Bronchial epithelial cell (primary cell): Measurements from ENCODE around the gene F5. TPM values are rescaled to one million over a fixed set of nuclear protein-coding genes. Genes with fewer than 3 reads are reported as not detected.
A peak's percentile ranks its signal among the peaks of the same experiment; 100 is the strongest.

Experiments
- DNase-seq: peaks from one replicate; pipeline ENCODE4 v3.0.0-alpha.2; 2010; ENCODE audit warnings: low read depth
- FAIRE-seq: peaks from 2 replicates; lab custom pipeline; 2011; peaks lifted over from hg19 to GRCh38; lab: Jason Lieb, UNC
- H3K27me3 ChIP-seq: 2 replicates; pipeline ENCODE4 v1.5.1; 2011; ENCODE audit warnings: low read length; ENCODE audit not compliant: control insufficient read depth, insufficient read depth
- H3K36me3 ChIP-seq: 2 replicates; pipeline ENCODE4 v1.5.1; 2011; ENCODE audit warnings: low read length; ENCODE audit not compliant: control insufficient read depth, insufficient read depth
- H3K4me3 ChIP-seq: 2 replicates; pipeline ENCODE4 v1.5.1; 2011; ENCODE audit warnings: mild to moderate bottlenecking, low read depth, low read length, control low read depth
- total RNA-seq: library from RNA; depleted of rRNA; stranded (reverse); fragments of >200 nt; gene quantifications from 2 replicates; pipeline ENCODE4 v1.2.1, GENCODE V29; 2014
- TF ChIP-seq, protein P1 (sequence below): IDR thresholded peaks from 2 replicates; pipeline ENCODE4 v1.5.1; 2011; ENCODE audit warnings: mild to moderate bottlenecking, moderate library complexity, low read length, control low read depth, inconsistent platforms; ENCODE audit not compliant: insufficient read depth, severe bottlenecking

The F5 gene
- total RNA-seq, 1 donor from 2014 or later: not detected

DNA sequence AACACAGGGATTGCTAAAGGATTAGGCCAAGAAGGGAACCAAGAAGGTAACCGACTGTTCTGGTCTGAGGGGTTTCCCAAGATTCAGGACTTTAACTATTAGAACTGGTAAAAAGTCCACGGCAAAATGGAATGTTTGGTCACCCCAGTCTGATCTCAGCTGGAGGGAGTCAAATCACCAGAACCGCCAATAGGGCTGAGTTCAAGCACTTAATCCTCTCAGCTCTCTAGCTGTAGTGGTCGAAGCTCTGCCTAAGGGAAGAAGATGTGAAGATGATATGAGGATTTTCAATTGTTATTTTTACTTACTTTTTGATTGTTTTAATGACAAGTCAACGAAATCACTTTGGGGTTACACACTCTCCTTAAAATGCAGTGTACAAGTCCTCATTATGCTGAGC is 29.1 kb downstream of the F5 start:
- Histone ChIP-seq H3K27me3 (peaks cover 1% of the 10 kb centered on the region), H3K36me3 (no peaks in the 10 kb centered on the region), H3K4me3 (no peak overlapping the region)
- TF ChIP-seq, protein P1, sequence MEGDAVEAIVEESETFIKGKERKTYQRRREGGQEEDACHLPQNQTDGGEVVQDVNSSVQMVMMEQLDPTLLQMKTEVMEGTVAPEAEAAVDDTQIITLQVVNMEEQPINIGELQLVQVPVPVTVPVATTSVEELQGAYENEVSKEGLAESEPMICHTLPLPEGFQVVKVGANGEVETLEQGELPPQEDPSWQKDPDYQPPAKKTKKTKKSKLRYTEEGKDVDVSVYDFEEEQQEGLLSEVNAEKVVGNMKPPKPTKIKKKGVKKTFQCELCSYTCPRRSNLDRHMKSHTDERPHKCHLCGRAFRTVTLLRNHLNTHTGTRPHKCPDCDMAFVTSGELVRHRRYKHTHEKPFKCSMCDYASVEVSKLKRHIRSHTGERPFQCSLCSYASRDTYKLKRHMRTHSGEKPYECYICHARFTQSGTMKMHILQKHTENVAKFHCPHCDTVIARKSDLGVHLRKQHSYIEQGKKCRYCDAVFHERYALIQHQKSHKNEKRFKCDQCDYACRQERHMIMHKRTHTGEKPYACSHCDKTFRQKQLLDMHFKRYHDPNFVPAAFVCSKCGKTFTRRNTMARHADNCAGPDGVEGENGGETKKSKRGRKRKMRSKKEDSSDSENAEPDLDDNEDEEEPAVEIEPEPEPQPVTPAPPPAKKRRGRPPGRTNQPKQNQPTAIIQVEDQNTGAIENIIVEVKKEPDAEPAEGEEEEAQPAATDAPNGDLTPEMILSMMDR: no peak
- FAIRE-seq (no peak), DNase-seq (no peak)

DNA sequence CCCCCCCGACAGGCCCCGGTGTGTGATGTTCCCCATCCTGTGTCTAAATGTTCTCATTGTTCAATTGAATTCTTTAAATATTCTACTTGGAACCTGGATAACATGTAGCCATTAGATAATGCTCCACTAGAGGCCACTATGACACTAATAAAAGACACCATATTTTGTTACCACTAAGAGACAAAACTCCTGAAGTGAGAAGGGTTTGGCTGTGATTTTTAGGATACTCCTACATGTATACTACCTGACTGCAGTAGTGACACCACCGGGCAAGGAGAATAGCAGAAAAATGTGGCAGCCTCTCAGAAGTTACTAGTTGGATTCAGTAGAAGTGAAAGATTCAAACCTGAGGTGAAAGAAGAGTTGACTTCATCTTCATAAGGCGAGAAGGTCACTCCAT is 36.0 kb downstream of the F5 start:
- Histone ChIP-seq H3K27me3 (peaks cover 1% of the 10 kb centered on the region), H3K36me3 (no peaks in the 10 kb centered on the region), H3K4me3 (no peak overlapping the region)
- TF ChIP-seq, protein P1: peak; percentile 33
- DNase-seq (peak; percentile 62), FAIRE-seq (no peak)

DNA sequence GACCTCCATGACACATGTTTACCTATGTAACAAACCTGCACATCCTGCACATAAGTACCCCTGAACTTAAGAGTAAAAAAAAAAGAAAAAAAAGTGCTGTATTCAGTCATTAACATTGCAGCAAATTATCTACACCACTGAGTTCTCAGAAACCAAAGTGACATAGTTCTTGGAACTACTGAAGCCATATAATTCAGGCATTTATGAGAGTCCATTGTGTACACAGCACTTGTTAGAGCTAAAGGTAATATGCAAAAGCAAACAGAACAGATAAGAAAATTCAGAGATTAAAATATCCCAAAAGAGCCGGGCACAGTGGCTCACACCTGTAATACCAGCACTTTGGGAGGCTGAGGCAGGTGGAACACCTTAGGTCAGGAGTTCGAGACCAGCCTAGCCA is 38.0 kb downstream of the F5 start:
- no peak for FAIRE-seq
- TF ChIP-seq, protein P1: no peak
- no peak for DNase-seq

DNA sequence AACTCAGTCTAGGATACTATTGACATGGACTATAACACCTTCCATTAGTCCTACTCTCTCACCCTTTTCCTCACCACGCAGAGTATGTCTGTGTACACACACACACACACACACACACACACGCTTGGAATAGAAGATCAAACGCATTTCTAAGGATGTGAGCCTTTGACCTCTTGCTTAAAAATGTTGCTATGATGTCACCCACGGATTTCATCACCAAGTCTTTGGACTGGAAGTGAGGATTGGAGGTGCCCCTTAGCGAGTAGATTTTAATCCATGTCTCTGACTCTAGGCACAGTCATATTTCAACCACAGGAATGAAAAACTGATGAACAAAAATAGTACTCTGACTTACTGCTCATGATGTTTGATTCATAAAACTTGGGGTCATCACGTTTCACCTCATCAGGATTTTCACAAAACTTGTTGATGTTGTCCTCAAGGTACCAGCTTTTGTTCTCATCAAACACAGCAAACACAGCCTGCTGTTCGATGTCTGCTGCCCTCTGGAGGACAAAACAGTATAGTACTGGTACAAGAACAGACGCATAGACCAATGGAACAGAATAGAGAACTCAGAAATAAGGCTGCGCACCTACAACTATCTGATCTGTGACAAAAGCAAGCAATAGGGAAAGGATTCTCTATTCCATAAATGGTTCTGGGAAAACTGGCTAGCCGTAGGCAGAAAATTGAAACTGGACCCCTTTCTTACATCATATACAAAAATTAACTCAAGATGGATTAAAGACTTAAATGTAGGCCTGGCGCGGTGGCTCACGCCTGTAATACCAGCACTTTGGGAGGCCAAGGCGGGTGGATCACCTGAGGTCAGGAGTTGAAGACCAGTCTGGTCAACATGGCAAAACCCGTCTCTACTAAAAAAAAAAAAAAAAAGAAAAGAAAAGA is 39.9 kb downstream of the F5 start:
- FAIRE-seq (no peak), DNase-seq (peak; percentile 77)
- TF ChIP-seq, protein P1: peak; percentile 65

More for the DNA sequence above, 38.0 kb downstream of the F5 start:
- Histone ChIP-seq H3K4me3 (no peak overlapping the region), H3K36me3 (no peaks in the 10 kb centered on the region), H3K27me3 (peaks cover 1% of the 10 kb centered on the region)

DNA sequence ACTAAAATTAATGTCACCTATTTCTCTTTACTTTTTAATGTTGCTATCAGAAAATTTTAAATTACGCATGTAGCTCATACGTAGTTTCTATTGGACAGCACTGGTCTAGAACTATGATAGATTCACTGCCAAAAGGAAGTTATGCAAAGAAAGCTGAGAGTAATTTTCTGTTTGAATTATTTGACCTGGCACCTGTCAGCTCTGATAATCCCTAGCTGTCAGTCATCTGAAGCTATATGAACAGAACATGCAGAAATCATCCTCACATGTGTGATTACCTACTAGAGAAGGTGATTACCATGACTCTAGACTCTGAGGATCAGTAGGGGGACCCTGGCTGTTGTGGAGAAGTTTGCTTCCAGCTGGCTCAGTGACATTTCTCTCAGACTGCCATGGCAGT is 40.8 kb downstream of the F5 start:
- no peak for FAIRE-seq
- no peak overlapping the region for H3K4me3 ChIP-seq
- TF ChIP-seq, protein P1: no peak

More for the DNA sequence above, 39.9 kb downstream of the F5 start:
- H3K4me3 ChIP-seq: no peak overlapping the region
- no peaks in the 10 kb centered on the region for H3K27me3 ChIP-seq
- H3K36me3 ChIP-seq: no peaks in the 10 kb centered on the region

More for the DNA sequence above, 40.8 kb downstream of the F5 start:
- no peaks in the 10 kb centered on the region for H3K36me3 ChIP-seq
- DNase-seq: no peak
- H3K27me3 ChIP-seq: no peaks in the 10 kb centered on the region
